Activated CD4-positive, alpha-beta T cell treated with anti-CD3 and anti-CD28 coated beads, Interleukin-2, Interleukin-4, amounts not matched to agents 100 ng/mL and 50 ng/mL, durations not matched to agents 16 hours and 8 hours (primary cell): Measurements from ENCODE around the gene SLC35G1.

Experiments used
- DNase-seq: peaks from one replicate; pipeline ENCODE4 v3.0.0-alpha.2; 2020; ENCODE audit warnings: low spot score

Gene SLC35G1

GRCh38 chr10:93893646-93894515 lies at the start of gene SLC35G1:
SLC35G1 (plus strand) TSS chr10:93893978; CDS start chr10:93894034, 56 bp downstream.
- peak; percentile 74 for DNase-seq

- no peak for DNase-seq
These were observed 48.7 kb upstream of the SLC35G1 start for GRCh38 chr10:93844979-93845626.

GRCh38 chr10:93849593-93849992 lies 44.2 kb upstream of the SLC35G1 start:
- DNase-seq = no peak

GRCh38 chr10:93850031-93851015 lies 43.5 kb upstream of the SLC35G1 start:
- DNase-seq = no peak

- no peak for DNase-seq
These were observed 42.6 kb upstream of the SLC35G1 start for GRCh38 chr10:93851169-93851568.

- DNase-seq = no peak
These were observed 41.2 kb upstream of the SLC35G1 start for GRCh38 chr10:93852476-93853095.

- DNase-seq = no peak
These were observed 38.8 kb upstream of the SLC35G1 start for GRCh38 chr10:93854975-93855374.

- no peak for DNase-seq
These were observed 37.2 kb upstream of the SLC35G1 start for GRCh38 chr10:93856349-93857145.

- peak; percentile 9 for DNase-seq
These were observed 34.6 kb upstream of the SLC35G1 start for GRCh38 chr10:93859049-93859655.

GRCh38 chr10:93861825-93862224 lies 32.0 kb upstream of the SLC35G1 start:
- DNase-seq = no peak

GRCh38 chr10:93865794-93866425 lies 27.9 kb upstream of the SLC35G1 start:
- DNase-seq = no peak

GRCh38 chr10:93867525-93867924 lies 26.3 kb upstream of the SLC35G1 start:
- DNase-seq = no peak

- no peak for DNase-seq
These were observed 22.0 kb upstream of the SLC35G1 start for GRCh38 chr10:93871671-93872204.

- DNase-seq = no peak
These were observed 21.2 kb upstream of the SLC35G1 start for GRCh38 chr10:93872375-93873158.

- DNase-seq = no peak
These were observed 20.2 kb upstream of the SLC35G1 start for GRCh38 chr10:93873420-93874115.

GRCh38 chr10:93874309-93875031 lies 19.3 kb upstream of the SLC35G1 start:
- no peak for DNase-seq

GRCh38 chr10:93875032-93875358 lies 18.8 kb upstream of the SLC35G1 start:
- DNase-seq = no peak

GRCh38 chr10:93876381-93876780 lies 17.4 kb upstream of the SLC35G1 start:
- DNase-seq = no peak
